CD4-positive, alpha-beta T cell treated with Interleukin-17A for 4 hours (primary cell): Measurements from ENCODE around the gene TIRAP.
"Not testable (repeated sequence)": the region's sequence is repeated elsewhere in the genome, so short reads cannot be mapped to it uniquely, and the experiment has no call there.

ENCODE experiments used
- DNase-seq: peaks from one replicate; pipeline ENCODE4 v3.0.0-alpha.2; 2020; ENCODE audit warnings: mixed read lengths

TIRAP gene

GRCh38 chr11:126290887-126291286 is 8.0 kb downstream of the TIRAP start:
- DNase-seq = no peak

- DNase-seq = no peak
Observed at GRCh38 chr11:126293726-126294125, 10.8 kb downstream of the TIRAP start.

GRCh38 chr11:126297004-126297403 is 14.1 kb downstream of the TIRAP start:
- no peak for DNase-seq

- DNase-seq = peak; percentile 90
Observed at GRCh38 chr11:126303623-126304456, 20.9 kb downstream of the TIRAP start, which contains the start of gene DCPS. TSS of gene DCPS (plus strand) at chr11:126304060. CDS start at chr11:126304081, 21 bp downstream.

GRCh38 chr11:126304457-126305075 is 21.7 kb downstream of the TIRAP start:
- DNase-seq = no peak

GRCh38 chr11:126305699-126306098 is 22.8 kb downstream of the TIRAP start:
- no peak for DNase-seq

GRCh38 chr11:126307706-126308105 is 24.8 kb downstream of the TIRAP start:
- DNase-seq = peak; percentile 26

GRCh38 chr11:126308271-126308671 is 25.4 kb downstream of the TIRAP start:
- no peak for DNase-seq

- DNase-seq = not testable (repeated sequence)
Observed at GRCh38 chr11:126308771-126309170, 25.9 kb downstream of the TIRAP start.

- DNase-seq = peak; percentile 72
Observed at GRCh38 chr11:126310200-126310991, 27.5 kb downstream of the TIRAP start.

GRCh38 chr11:126310992-126311310 is 28.1 kb downstream of the TIRAP start:
- no peak for DNase-seq

GRCh38 chr11:126311401-126312291 is 28.8 kb downstream of the TIRAP start:
- no peak for DNase-seq

- DNase-seq = no peak
Observed at GRCh38 chr11:126312961-126313360, 30.1 kb downstream of the TIRAP start.

GRCh38 chr11:126313826-126314225 is 30.9 kb downstream of the TIRAP start:
- no peak for DNase-seq

- DNase-seq = no peak
Observed at GRCh38 chr11:126317432-126317755, 34.5 kb downstream of the TIRAP start.

GRCh38 chr11:126317756-126318573 is 35.1 kb downstream of the TIRAP start:
- DNase-seq = peak; percentile 47

GRCh38 chr11:126318574-126319373 is 35.9 kb downstream of the TIRAP start:
- peak; percentile 53 for DNase-seq

GRCh38 chr11:126319374-126319740 is 36.5 kb downstream of the TIRAP start:
- DNase-seq = no peak

GRCh38 chr11:126322996-126323395 is 40.1 kb downstream of the TIRAP start:
- DNase-seq = no peak

- no peak for DNase-seq
Observed at GRCh38 chr11:126327281-126328000, 44.5 kb downstream of the TIRAP start.
